H9 (cell line): ENCODE data around the gene TCP11L1. TPM values are rescaled to one million over a fixed set of nuclear protein-coding genes. Genes with fewer than 3 reads are reported as not detected.

Experiments
- DNase-seq: peaks from one replicate; pipeline ENCODE4 v3.0.0-alpha.2; 2017
- H2AFZ ChIP-seq: one replicate; pipeline ENCODE4 v1.6.1; 2013; ENCODE audit warnings: mild to moderate bottlenecking, low read length, control low read depth, moderate library complexity
- H2AK5ac ChIP-seq: 2 replicates; pipeline ENCODE4 v1.6.1; 2013; ENCODE audit warnings: low read length, control low read depth, mixed read lengths; ENCODE audit not compliant: insufficient read length
- H2BK120ac ChIP-seq: one replicate; pipeline ENCODE4 v1.6.1; 2013; ENCODE audit warnings: low read depth, mild to moderate bottlenecking, low read length, control low read depth, inconsistent platforms; ENCODE audit not compliant: poor library complexity, severe bottlenecking
- H2BK12ac ChIP-seq: 2 replicates; pipeline ENCODE4 v1.6.1; 2013; ENCODE audit warnings: low read length, control low read depth, mixed read lengths, low read depth; ENCODE audit not compliant: insufficient read length
- H2BK15ac ChIP-seq: 2 replicates; pipeline ENCODE4 v1.6.1; 2013; ENCODE audit warnings: low read depth, low read length, control low read depth
- H2BK20ac ChIP-seq: one replicate; pipeline ENCODE4 v1.6.1; 2013; ENCODE audit warnings: low read depth, mild to moderate bottlenecking, low read length, control low read depth, inconsistent platforms; ENCODE audit not compliant: poor library complexity, severe bottlenecking
- H2BK5ac ChIP-seq: 2 replicates; pipeline ENCODE4 v1.6.1; 2013; ENCODE audit warnings: low read length, control low read depth, mixed read lengths; ENCODE audit not compliant: insufficient read length
- H3K14ac ChIP-seq: 2 replicates; pipeline ENCODE4 v1.6.1; 2013; ENCODE audit warnings: low read length, control low read depth; ENCODE audit not compliant: insufficient read depth
- H3K18ac ChIP-seq: 2 replicates; pipeline ENCODE4 v1.6.1; 2013; ENCODE audit warnings: low read depth, mild to moderate bottlenecking, mixed read lengths, low read length, control low read depth; ENCODE audit not compliant: insufficient read length
- H3K23ac ChIP-seq: 2 replicates; pipeline ENCODE4 v1.6.1; 2013; ENCODE audit warnings: low read length, control low read depth, mixed read lengths, low read depth; ENCODE audit not compliant: insufficient read length
- H3K23me2 ChIP-seq: 2 replicates; pipeline ENCODE4 v1.6.1; 2013; ENCODE audit warnings: low read depth, mild to moderate bottlenecking, mixed read lengths, low read length, control low read depth; ENCODE audit not compliant: insufficient read length, poor library complexity, severe bottlenecking
- H3K27ac ChIP-seq: 2 replicates; pipeline ENCODE4 v1.5.1; 2013; ENCODE audit warnings: low read length, control low read depth, mixed read lengths, low read depth; ENCODE audit not compliant: insufficient read length
- H3K27me3 ChIP-seq: 2 replicates; pipeline ENCODE4 v1.6.1; 2013; ENCODE audit warnings: low read length, control low read depth, inconsistent platforms; ENCODE audit not compliant: insufficient read depth
- H3K4ac ChIP-seq: 2 replicates; pipeline ENCODE4 v1.6.1; 2013; ENCODE audit warnings: low read depth, mild to moderate bottlenecking, control low read depth, inconsistent platforms, low read length, moderate library complexity
- H3K4me1 ChIP-seq: 2 replicates; pipeline ENCODE4 v1.6.1; 2013; ENCODE audit warnings: low read length, control low read depth, inconsistent platforms; ENCODE audit not compliant: insufficient read depth
- H3K4me2 ChIP-seq: 2 replicates; pipeline ENCODE4 v1.6.1; 2013; ENCODE audit warnings: low read length, control low read depth, mixed read lengths; ENCODE audit not compliant: insufficient read length, insufficient read depth
- H3K56ac ChIP-seq: 2 replicates; pipeline ENCODE4 v1.6.1; 2013; ENCODE audit warnings: low read depth, mild to moderate bottlenecking, mixed read lengths, low read length, control low read depth; ENCODE audit not compliant: insufficient read length
- H3K79me1 ChIP-seq: 2 replicates; pipeline ENCODE4 v1.6.1; 2013; ENCODE audit warnings: low read depth, mild to moderate bottlenecking, moderate library complexity, low read length, control low read depth, inconsistent platforms; ENCODE audit not compliant: insufficient read depth, poor library complexity, severe bottlenecking
- H3K79me2 ChIP-seq: 2 replicates; pipeline ENCODE4 v1.6.1; 2013; ENCODE audit warnings: low read length, control low read depth, inconsistent platforms; ENCODE audit not compliant: insufficient read depth
- H3K9ac ChIP-seq: 2 replicates; pipeline ENCODE4 v1.6.1; 2013; ENCODE audit warnings: low read length, control low read depth, mixed read lengths; ENCODE audit not compliant: insufficient read length; ENCODE audit errors: extremely low read depth
- H3K9me3 ChIP-seq: one replicate; pipeline ENCODE4 v1.6.1; 2013; ENCODE audit warnings: low read depth, low read length, inconsistent platforms; ENCODE audit not compliant: control insufficient read depth
- H3T11ph ChIP-seq: one replicate; pipeline ENCODE4 v1.6.1; 2013; ENCODE audit warnings: mild to moderate bottlenecking, low read length, control low read depth, inconsistent platforms
- H4K20me1 ChIP-seq: one replicate; pipeline ENCODE4 v1.6.1; 2013; ENCODE audit not compliant: control insufficient read depth, insufficient read length, insufficient read depth
- H4K5ac ChIP-seq: 2 replicates; pipeline ENCODE4 v1.6.1; 2013; ENCODE audit warnings: low read depth, mild to moderate bottlenecking, mixed read lengths, low read length, control low read depth; ENCODE audit not compliant: insufficient read length
- H4K8ac ChIP-seq: replicated peaks from 2 replicates; pipeline ENCODE4 v1.6.1; 2013; ENCODE audit warnings: low read length, control low read depth, mixed read lengths, low read depth; ENCODE audit not compliant: insufficient read length
- H4K91ac ChIP-seq: 2 replicates; pipeline ENCODE4 v1.6.1; 2013; ENCODE audit warnings: low read depth, mild to moderate bottlenecking, moderate library complexity, mixed read lengths, low read length, control low read depth; ENCODE audit not compliant: insufficient read length
- H3K27ac Mint-ChIP-seq, 3 experiments: 2 replicates in 2 of 3; 3 replicates in 1 of 3; pipeline ENCODE4 v1.8.0; 2020 to 2021; ENCODE audit warnings: mixed read lengths in 3 of 3, mild to moderate bottlenecking in 1 of 3, moderate library complexity in 1 of 3
- H3K27me3 Mint-ChIP-seq: 2 replicates; pipeline ENCODE4 v1.8.0; 2021; ENCODE audit warnings: low read depth, mild to moderate bottlenecking, moderate library complexity, mixed read lengths
- H3K36me3 Mint-ChIP-seq, 3 experiments: 2 replicates in 2 of 3; 3 replicates in 1 of 3; pipeline ENCODE4 v1.8.0; 2020 to 2021; ENCODE audit warnings: low read depth in 3 of 3, mixed read lengths in 3 of 3; ENCODE audit not compliant: insufficient read depth in 1 of 3
- H3K4me1 Mint-ChIP-seq, 2 experiments: 2 replicates each; pipeline ENCODE4 v1.8.0; 2020; ENCODE audit warnings: mixed read lengths in 2 of 2
- H3K4me3 Mint-ChIP-seq, 2 experiments: 2 replicates in 1 of 2; 3 replicates in 1 of 2; pipeline ENCODE4 v1.8.0; 2020 to 2021; ENCODE audit warnings: mild to moderate bottlenecking in 2 of 2, mixed read lengths in 2 of 2, moderate library complexity in 1 of 2
- H3K9me3 Mint-ChIP-seq, 2 experiments: 2 replicates in 1 of 2; 3 replicates in 1 of 2; pipeline ENCODE4 v1.8.0; 2020; ENCODE audit warnings: mild to moderate bottlenecking in 2 of 2, mixed read lengths in 2 of 2, moderate library complexity in 1 of 2
- CTCF ChIP-seq: fragments of 200-600 bp; sonication (generic); conservative IDR thresholded peaks from 3 replicates; pipeline ENCODE4 v1.8.0; 2021; ENCODE audit warnings: antibody characterized with exemption, mild to moderate bottlenecking
- WGBS: extraction: QIAGEN DNeasy Blood & Tissue Kit; methylation state at CpG from one replicate; pipeline ENCODE4 v1.1.7; 2013; ENCODE audit warnings: missing lambda C conversion rate, low lambda C conversion rate, mixed read lengths; ENCODE audit not compliant: insufficient read length; ENCODE audit errors: extremely low coverage; 5-methylcytosine and 5-hydroxymethylcytosine counted together
- total RNA-seq: library from RNA; stranded (reverse); gene quantifications from 2 replicates; pipeline ENCODE4 v1.2.1, GENCODE V29; 2021

TCP11L1 gene
- total RNA-seq, 1 experiment from 2014 or later: 20.3 TPM

- no peak overlapping the region for H2AK5ac ChIP-seq
- H2BK120ac ChIP-seq: no peak overlapping the region
- no peak overlapping the region for H3K4me3 Mint-ChIP-seq
- no peaks in the 10 kb centered on the region for H3K79me2 ChIP-seq
- H3K56ac ChIP-seq: no peak overlapping the region
- no peak overlapping the region for H3K4ac ChIP-seq
- H3K9me3 Mint-ChIP-seq: peaks cover 0 to 4% of the 10 kb centered on the region in 2 experiments; a peak in 2 of 5 replicates
- H4K8ac ChIP-seq: no peak overlapping the region
- no peak overlapping the region for H4K91ac ChIP-seq
- TF ChIP-seq CTCF: no peak
- no peak overlapping the region for H3T11ph ChIP-seq
- no peak overlapping the region for H4K5ac ChIP-seq
- no peak overlapping the region for H3K27ac Mint-ChIP-seq
- H3K79me1 ChIP-seq: no peaks in the 10 kb centered on the region
- no peaks in the 10 kb centered on the region for H3K9me3 ChIP-seq
- no peak overlapping the region for H2AFZ ChIP-seq
- no peak overlapping the region for H2BK12ac ChIP-seq
- H3K9ac ChIP-seq: no peak overlapping the region
- DNase-seq: no peak
- H3K4me1 Mint-ChIP-seq: peaks cover 15 to 17% of the 10 kb centered on the region in 2 experiments
- H3K23me2 ChIP-seq: peaks cover 5% of the 10 kb centered on the region
- H3K27me3 Mint-ChIP-seq: no peaks in the 10 kb centered on the region
- H3K27ac ChIP-seq: no peak overlapping the region
- H2BK20ac ChIP-seq: no peak overlapping the region
- H3K4me1 ChIP-seq: no peaks in the 10 kb centered on the region; the same call in 1 of the 2 replicates
- peaks cover 43 to 51% (median 49%) of the 10 kb centered on the region in 3 experiments for H3K36me3 Mint-ChIP-seq
- no peak overlapping the region for H3K18ac ChIP-seq
- no peak overlapping the region for H2BK15ac ChIP-seq
- no peak overlapping the region for H3K4me2 ChIP-seq
- no peak overlapping the region for H2BK5ac ChIP-seq
- H3K14ac ChIP-seq: no peak overlapping the region
- H4K20me1 ChIP-seq: no peaks in the 10 kb centered on the region
- H3K23ac ChIP-seq: no peak overlapping the region
- WGBS: no CpG with 5 or more reads among the region's 4 CpGs
- no peaks in the 10 kb centered on the region for H3K27me3 ChIP-seq
Measured at GRCh38 chr11:33044285-33044756, 4.9 kb downstream of the TCP11L1 start.
